A673 (cell line): ENCODE measurements around the gene PTPDC1.
"Not testable (repeated sequence)": the region's sequence is repeated elsewhere in the genome, so short reads cannot be mapped to it uniquely, and the experiment has no call there.

Experiments
- CTCF ChIP-seq: fragments of 300-800, 200-600 bp; sonication (generic); conservative IDR thresholded peaks from 2 replicates; pipeline ENCODE4 v1.5.1; 2017; ENCODE audit warnings: low read depth, mild to moderate bottlenecking, antibody characterized with exemption, low read length, moderate library complexity, mixed read lengths
- EZH2 ChIP-seq: fragments of 200-600 bp; sonication (generic); IDR thresholded peaks from 2 replicates; pipeline ENCODE4 v1.6.1; 2017; ENCODE audit warnings: borderline replicate concordance, low read depth, mild to moderate bottlenecking, mixed read lengths, antibody characterized with exemption, low read length; ENCODE audit not compliant: poor library complexity, severe bottlenecking

- not testable (repeated sequence) for TF ChIP-seq CTCF, EZH2
Measured at GRCh38 chr9:94120088-94120487, 35.8 kb downstream of the PTPDC1 start.
